Measurements from ENCODE around the gene HOXB1.

DNA sequence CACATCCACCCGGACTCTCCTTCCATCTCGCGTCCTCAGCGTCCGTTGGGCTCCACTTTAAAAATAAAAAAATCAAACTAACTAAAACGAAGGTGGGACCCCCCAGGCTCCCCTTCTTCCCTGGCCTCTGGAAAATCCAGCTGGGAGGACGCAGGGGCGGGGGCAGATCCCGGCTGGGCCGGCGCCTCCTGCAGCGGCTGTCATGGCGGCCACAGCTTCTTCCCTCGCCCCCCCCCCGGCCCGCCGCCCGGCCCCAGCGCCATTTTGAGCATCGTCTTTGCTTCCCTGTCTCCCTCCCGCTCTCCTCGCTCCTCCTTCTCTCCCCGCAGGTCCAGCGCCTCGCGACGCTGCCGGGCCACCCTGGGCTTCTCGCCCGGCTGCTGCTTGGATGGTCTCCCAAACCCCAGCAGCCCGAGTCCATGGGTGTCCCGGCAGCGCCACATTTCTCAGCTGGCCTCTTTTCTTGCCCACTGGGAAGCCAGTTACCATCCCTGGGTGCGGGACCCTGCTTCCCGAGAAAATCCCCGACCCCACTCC lies 10.8 kb upstream of the HOXB1 start:
- no peak for TF ChIP-seq GATA2 (IDR thresholded peaks at IDR 0.05; ENCODE audit: low read depth, low read length)
- TF ChIP-seq GATA3 (IDR thresholded peaks at IDR 0.05; ENCODE audit: low read depth, low read length), result no peak
